ENCODE data around the gene SLC9A2.

SLC9A2 gene

DNA sequence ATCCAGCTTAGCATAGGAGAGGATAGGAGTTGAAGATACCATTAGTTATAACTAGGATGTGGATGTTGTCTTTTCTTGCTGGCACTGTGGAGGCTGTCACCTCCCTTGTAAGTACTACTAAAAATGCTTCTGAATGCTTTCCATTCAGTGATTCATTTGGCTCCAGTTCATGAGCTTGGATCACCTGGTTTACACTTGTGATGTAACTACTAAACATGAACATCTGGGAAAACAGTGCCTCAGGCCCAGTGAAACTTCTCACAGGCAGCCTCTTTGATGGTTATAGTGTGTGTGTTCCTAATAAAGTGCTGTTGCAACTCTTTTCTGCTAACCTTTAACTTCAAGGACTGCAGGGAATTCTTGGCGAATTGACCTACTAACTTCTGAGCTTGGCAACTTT, 13.0 kb upstream of the SLC9A2 start:
- H3K36me3 ChIP-seq (ENCODE audit: insufficient read depth, low read length), result no peaks in the 10 kb centered on the region
- TF ChIP-seq POLR2AphosphoS5 (IDR thresholded peaks at IDR 0.05; ENCODE audit: borderline replicate concordance, low read depth, low read length) (no peak), FOXP2 (optimal IDR thresholded peaks at IDR 0.05; ENCODE audit: control extremely low read depth, extremely low read length, insufficient read depth) (no peak), EZH2 (IDR thresholded peaks at IDR 0.05) (no peak)
- H3K27ac ChIP-seq, result no peak overlapping the region
- H3K4me3 ChIP-seq, result no peak overlapping the region
- DNase-seq (ENCODE audit: low read depth, low spot score), result no peak
- H3K9me3 ChIP-seq (ENCODE audit: low read depth, low read length), result no peaks in the 10 kb centered on the region
- no peak overlapping the region for H3K9ac ChIP-seq (ENCODE audit: insufficient read length)

GRCh38 chr2:102615620-102616436, 3.5 kb upstream of the SLC9A2 start:
- Histone ChIP-seq H3K9me3 (ENCODE audit: low read depth, low read length) (no peaks in the 10 kb centered on the region), H3K27ac (no peak overlapping the region), H3K4me3 (no peak overlapping the region), H3K9ac (ENCODE audit: insufficient read length) (no peak overlapping the region), H3K36me3 (ENCODE audit: insufficient read depth, low read length) (no peaks in the 10 kb centered on the region)
- peak; percentile 6 for DNase-seq (ENCODE audit: low read depth, low spot score)
- TF ChIP-seq EZH2 (IDR thresholded peaks at IDR 0.05) (no peak), POLR2AphosphoS5 (IDR thresholded peaks at IDR 0.05; ENCODE audit: borderline replicate concordance, low read depth, low read length) (no peak), FOXP2 (optimal IDR thresholded peaks at IDR 0.05; ENCODE audit: control extremely low read depth, extremely low read length, insufficient read depth) (no peak)

GRCh38 chr2:102618452-102619413, 620 bp upstream of the SLC9A2 start:
- no peak overlapping the region for H3K4me3 ChIP-seq
- no peak for DNase-seq (ENCODE audit: low read depth, low spot score)
- H3K9ac ChIP-seq (ENCODE audit: insufficient read length), result no peak overlapping the region

GRCh38 chr2:102620332-102620731, 979 bp downstream of the SLC9A2 start:
- TF ChIP-seq POLR2AphosphoS5 (IDR thresholded peaks at IDR 0.05; ENCODE audit: borderline replicate concordance, low read depth, low read length), result no peak
- TF ChIP-seq FOXP2 (optimal IDR thresholded peaks at IDR 0.05; ENCODE audit: control extremely low read depth, extremely low read length, insufficient read depth), result no peak
- TF ChIP-seq EZH2 (IDR thresholded peaks at IDR 0.05), result no peak
- Histone ChIP-seq H3K27ac (no peak overlapping the region), H3K9ac (ENCODE audit: insufficient read length) (no peak overlapping the region), H3K36me3 (ENCODE audit: insufficient read depth, low read length) (no peaks in the 10 kb centered on the region), H3K4me3 (no peak overlapping the region), H3K9me3 (ENCODE audit: low read depth, low read length) (no peaks in the 10 kb centered on the region)
- DNase-seq (ENCODE audit: low read depth, low spot score), result no peak

More at GRCh38 chr2:102618452-102619413, 620 bp upstream of the SLC9A2 start:
- TF ChIP-seq EZH2 (IDR thresholded peaks at IDR 0.05) (peak; percentile 93), POLR2AphosphoS5 (IDR thresholded peaks at IDR 0.05; ENCODE audit: borderline replicate concordance, low read depth, low read length) (no peak), FOXP2 (optimal IDR thresholded peaks at IDR 0.05; ENCODE audit: control extremely low read depth, extremely low read length, insufficient read depth) (no peak)
- Histone ChIP-seq H3K27ac (no peak overlapping the region), H3K9me3 (ENCODE audit: low read depth, low read length) (no peaks in the 10 kb centered on the region), H3K36me3 (ENCODE audit: insufficient read depth, low read length) (no peaks in the 10 kb centered on the region)

- H3K9ac ChIP-seq (ENCODE audit: insufficient read length), result no peak overlapping the region
- DNase-seq (ENCODE audit: low read depth, low spot score), result no peak
- H3K9me3 ChIP-seq (ENCODE audit: low read depth, low read length), result no peaks in the 10 kb centered on the region
- no peaks in the 10 kb centered on the region for H3K36me3 ChIP-seq (ENCODE audit: insufficient read depth, low read length)
- TF ChIP-seq EZH2 (IDR thresholded peaks at IDR 0.05), result no peak
- TF ChIP-seq POLR2AphosphoS5 (IDR thresholded peaks at IDR 0.05; ENCODE audit: borderline replicate concordance, low read depth, low read length), result no peak
- no peak for TF ChIP-seq FOXP2 (optimal IDR thresholded peaks at IDR 0.05; ENCODE audit: control extremely low read depth, extremely low read length, insufficient read depth)
- H3K4me3 ChIP-seq, result no peak overlapping the region
- H3K27ac ChIP-seq, result no peak overlapping the region
These were observed 2.3 kb downstream of the SLC9A2 start for GRCh38 chr2:102621630-102622029.

DNA sequence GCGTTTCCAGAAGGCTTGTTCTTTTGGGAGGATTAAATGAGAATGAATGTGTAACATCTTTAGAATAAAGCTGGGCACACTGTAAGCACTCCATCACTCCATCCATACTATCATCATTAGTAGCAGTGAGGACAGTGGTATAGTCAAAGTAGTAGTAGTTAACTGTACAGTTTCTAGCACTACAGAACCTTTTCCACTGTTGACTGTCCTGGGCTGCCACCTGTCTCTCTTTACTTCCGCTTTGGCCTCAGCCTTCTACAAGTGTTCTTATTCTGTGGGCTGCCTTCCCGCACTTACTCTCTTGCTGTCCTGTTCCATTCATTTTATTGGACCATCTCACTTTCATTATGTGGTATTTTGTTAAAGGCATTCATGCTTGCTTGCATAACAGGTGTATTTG, 3.3 kb downstream of the SLC9A2 start:
- no peak for DNase-seq (ENCODE audit: low read depth, low spot score)
- H3K36me3 ChIP-seq (ENCODE audit: insufficient read depth, low read length), result no peaks in the 10 kb centered on the region
- H3K4me3 ChIP-seq, result no peak overlapping the region
- no peaks in the 10 kb centered on the region for H3K9me3 ChIP-seq (ENCODE audit: low read depth, low read length)
- TF ChIP-seq POLR2AphosphoS5 (IDR thresholded peaks at IDR 0.05; ENCODE audit: borderline replicate concordance, low read depth, low read length) (no peak), FOXP2 (optimal IDR thresholded peaks at IDR 0.05; ENCODE audit: control extremely low read depth, extremely low read length, insufficient read depth) (no peak), EZH2 (IDR thresholded peaks at IDR 0.05) (no peak)
- no peak overlapping the region for H3K27ac ChIP-seq
- H3K9ac ChIP-seq (ENCODE audit: insufficient read length), result no peak overlapping the region

GRCh38 chr2:102630458-102630857, 11.1 kb downstream of the SLC9A2 start:
- no peak for DNase-seq (ENCODE audit: low read depth, low spot score)
- TF ChIP-seq FOXP2 (optimal IDR thresholded peaks at IDR 0.05; ENCODE audit: control extremely low read depth, extremely low read length, insufficient read depth) (no peak), EZH2 (IDR thresholded peaks at IDR 0.05) (no peak), POLR2AphosphoS5 (IDR thresholded peaks at IDR 0.05; ENCODE audit: borderline replicate concordance, low read depth, low read length) (no peak)
- no peak overlapping the region for H3K9ac ChIP-seq (ENCODE audit: insufficient read length)
- no peaks in the 10 kb centered on the region for H3K36me3 ChIP-seq (ENCODE audit: insufficient read depth, low read length)
- H3K9me3 ChIP-seq (ENCODE audit: low read depth, low read length), result no peaks in the 10 kb centered on the region
- no peak overlapping the region for H3K4me3 ChIP-seq
- no peak overlapping the region for H3K27ac ChIP-seq

Measured in SK-N-MC (cell line).